Sigmoid colon (tissue), 7 donors: ENCODE measurements around the gene DNAH14. TPM values are rescaled to one million over a fixed set of nuclear protein-coding genes. Genes with fewer than 3 reads are reported as not detected.

ENCODE experiments used
- DNase-seq: peaks from one replicate; pipeline ENCODE4 v3.0.0-alpha.2; 2019
- H3K27ac ChIP-seq, 4 donors: fragments of 200-600 bp; sonication (generic); one replicate each; pipeline ENCODE4 v1.5.1; 2016 to 2019; ENCODE audit warnings: mild to moderate bottlenecking in 1 of 4
- H3K27me3 ChIP-seq, 3 donors: fragments of 200-600 bp; sonication (generic); one replicate each; pipeline ENCODE4 v1.5.1; 2019; ENCODE audit warnings: mild to moderate bottlenecking in 1 of 3
- H3K36me3 ChIP-seq, 4 donors: fragments of 200-600 bp; sonication (generic); one replicate each; pipeline ENCODE4 v1.5.1; 2016 to 2019
- H3K4me1 ChIP-seq, 4 donors: fragments of 200-600 bp; sonication (generic); one replicate each; pipeline ENCODE4 v1.5.1; 2017 to 2019
- H3K4me3 ChIP-seq, 4 donors: fragments of 200-600 bp; sonication (generic); one replicate each; pipeline ENCODE4 v1.5.1; 2017 to 2019; ENCODE audit warnings: mild to moderate bottlenecking in 2 of 4, moderate library complexity in 1 of 4
- H3K9me3 ChIP-seq, 4 donors: fragments of 200-600 bp in 3 of 4; sonication (generic) in 3 of 4; one replicate each; pipeline versions ENCODE4 v1.5.1 to v1.6.1; 2013 to 2019
- CTCF ChIP-seq, 4 experiments: fragments of 450-650 bp in 3 of 4; fragments of 200-600 bp in 1 of 4; IDR thresholded peaks; one replicate each; pipeline ENCODE4 v1.5.1; 2016 to 2019; ENCODE audit warnings: antibody characterized with exemption in 4 of 4, mild to moderate bottlenecking in 3 of 4, moderate library complexity in 2 of 4
- EP300 ChIP-seq, 4 donors: sonication (generic); formaldehyde crosslinking; IDR thresholded peaks; one replicate each; pipeline ENCODE4 v1.6.1; 2017; ENCODE audit warnings: antibody characterized with exemption in 4 of 4
- POLR2A ChIP-seq, 2 donors: fragments of 450-650 bp; IDR thresholded peaks; one replicate each; pipeline ENCODE4 v1.6.1; 2016; ENCODE audit warnings: antibody characterized with exemption in 2 of 2, mild to moderate bottlenecking in 2 of 2, moderate library complexity in 2 of 2
- POLR2AphosphoS5 ChIP-seq, 4 donors: sonication (generic); formaldehyde crosslinking; IDR thresholded peaks; one replicate each; pipeline ENCODE4 v1.6.1; 2017; ENCODE audit warnings: antibody characterized with exemption in 4 of 4
- WGBS, 2 donors: extraction: QIAGEN DNeasy Blood & Tissue Kit; methylation state at CpG; one replicate each; pipeline ENCODE4 v1.1.7; 2013; 5-methylcytosine and 5-hydroxymethylcytosine counted together
- intact Hi-C: fragments of 100-400 bp; cut with DNase I; formaldehyde crosslinking; loops from one replicate; pipeline ENCODE4 v1.15.1; 2023
- polyA plus RNA-seq, 3 donors: library from polyadenylated mRNA; stranded (reverse); fragments of 200-250 nt; gene quantifications; one replicate each; pipeline ENCODE4 v1.2.3, GENCODE V29; 2013
- total RNA-seq, 4 donors: library from RNA; depleted of rRNA; stranded (reverse); fragments of >200 nt; gene quantifications; one replicate each; pipeline ENCODE4 v1.1.0, GENCODE V29; 2016
- donor health status: healthy with polysubstance abuse.
- donor health status: Bipolar disorder and iron deficiency.
- donor health status: healthy.

The DNAH14 gene
- total and polyA plus RNA-seq, 7 donors = 2.4 to 9.7 (median 3.3) TPM

- peaks cover 0 to 24% (median 4%) of the 10 kb centered on the region in 4 donors for H3K36me3 ChIP-seq
- TF ChIP-seq POLR2A (IDR thresholded peaks at IDR 0.05) (no peak), POLR2AphosphoS5 (IDR thresholded peaks at IDR 0.05) (peak in 1 of 4 donors; percentile 11)
- WGBS, 2 donors = 78 to 82% methylated on average over 6 of the region's 6 CpGs
- H3K27me3 ChIP-seq = no peaks in the 10 kb centered on the region
- intact Hi-C loops = loop anchor here (5.0 to 10.0 kb wide), 3 partner anchors 498 to 640 kb away; partner anchors contain the start of genes H3-3A, PYCR2 and SDE2
- peak overlapping the region; percentile 95 to 100 (median 98) for H3K27ac ChIP-seq
- peaks cover 0 to 68% (median 55%) of the 10 kb centered on the region in 4 donors for H3K4me1 ChIP-seq
- H3K4me3 ChIP-seq = peak overlapping the region in 3 of 4 donors; percentile 89 to 100 (median 95)
- DNase-seq = no peak
- H3K9me3 ChIP-seq = no peaks in the 10 kb centered on the region
These were observed 495.2 kb downstream of the DNAH14 start for GRCh38 chr1:225424562-225425200.

GRCh38 chr1:225425201-225425786, 495.8 kb downstream of the DNAH14 start:
- Histone ChIP-seq H3K9me3 (no peaks in the 10 kb centered on the region), H3K27ac (peak overlapping the region; percentile 95 to 100 (median 98)), H3K36me3 (peaks cover 0 to 18% (median under 1%) of the 10 kb centered on the region in 4 donors), H3K4me3 (peak overlapping the region; percentile 89 to 100 (median 94)), H3K4me1 (peaks cover 0 to 67% (median 55%) of the 10 kb centered on the region in 4 donors), H3K27me3 (no peaks in the 10 kb centered on the region)
- intact Hi-C loops = loop anchor here (5.0 to 10.0 kb wide), 3 partner anchors 497 to 640 kb away; partner anchors contain the start of genes H3-3A, PYCR2 and SDE2
- TF ChIP-seq POLR2AphosphoS5 (IDR thresholded peaks at IDR 0.05) (peak; percentile 3 to 61 (median 56)), CTCF (IDR thresholded peaks at IDR 0.05) (no peak)
- 24 to 25% methylated on average over 5 of the region's 5 CpGs for WGBS, 2 donors
- DNase-seq = no peak

- 2 to 3% methylated on average over 36 of the region's 36 CpGs for WGBS, 2 donors
- no peaks in the 10 kb centered on the region for H3K9me3 ChIP-seq
- H3K4me1 ChIP-seq = peaks cover 0 to 55% (median 47%) of the 10 kb centered on the region in 4 donors
- peak overlapping the region; percentile 95 to 100 (median 98) for H3K27ac ChIP-seq
- H3K36me3 ChIP-seq = peaks cover 0 to 4% (median 0%) of the 10 kb centered on the region in 4 donors
- TF ChIP-seq POLR2A (IDR thresholded peaks at IDR 0.05) = no peak
- peak; percentile 9 to 48 (median 20) for TF ChIP-seq POLR2AphosphoS5 (IDR thresholded peaks at IDR 0.05)
- no peak for TF ChIP-seq EP300 (IDR thresholded peaks at IDR 0.05)
- no peak for TF ChIP-seq CTCF (IDR thresholded peaks at IDR 0.05)
- intact Hi-C loops = loop anchor here (5.0 to 10.0 kb wide), 3 partner anchors 496 to 638 kb away; partner anchors contain the start of genes H3-3A, PYCR2 and SDE2
- DNase-seq = peak; percentile 78
- no peaks in the 10 kb centered on the region for H3K27me3 ChIP-seq
- peak overlapping the region; percentile 89 to 100 (median 94) for H3K4me3 ChIP-seq
These were observed 497.1 kb downstream of the DNAH14 start for GRCh38 chr1:225426395-225427234.

- no peaks in the 10 kb centered on the region for H3K9me3 ChIP-seq
- peak within 1 kb of the TSS; percentile 95 to 100 (median 98) for H3K27ac ChIP-seq
- no peaks in the 10 kb centered on the region for H3K27me3 ChIP-seq
- peak within 1 kb of the TSS; percentile 89 to 100 (median 94) for H3K4me3 ChIP-seq
- TF ChIP-seq CTCF (IDR thresholded peaks at IDR 0.05) (no peak), EP300 (IDR thresholded peaks at IDR 0.05) (no peak), POLR2AphosphoS5 (IDR thresholded peaks at IDR 0.05) (peak in 3 of 4 donors; percentile 6 to 95 (median 88)), POLR2A (IDR thresholded peaks at IDR 0.05) (peak in 1 of 2 donors; percentile 7)
- peaks cover 0 to 48% (median 39%) of the 10 kb centered on the region in 4 donors for H3K4me1 ChIP-seq
- WGBS, 2 donors = 0% methylated on average over 94 of the region's 94 CpGs
- intact Hi-C loops = loop anchor here (5.0 to 10.0 kb wide), 3 partner anchors 495 to 637 kb away; partner anchors contain the start of genes H3-3A, PYCR2 and SDE2
- DNase-seq = peak; percentile 77
- H3K36me3 ChIP-seq = no peaks in the 10 kb centered on the region
These were observed 498.0 kb downstream of the DNAH14 start, which contains the start of gene LBR for GRCh38 chr1:225427235-225428067. Gene LBR (minus strand): TSS chr1:225428038. CDS start chr1:225424075, 3,963 bp downstream.
